ENCODE data around the gene SMARCB1. TPM values are rescaled to one million over a fixed set of nuclear protein-coding genes. Genes with fewer than 3 reads are reported as not detected.

Gene SMARCB1
- total and polyA plus RNA-seq, 2 of the 4 experiments (the other 2 are of a cell fraction): 110 to 159 TPM

- Histone ChIP-seq H3K27ac (ENCODE audit: insufficient read depth, low read length) (no peak overlapping the region), H3K4me1 (ENCODE audit: control insufficient read depth, insufficient read depth, low read length) (peaks cover 23% of the 10 kb centered on the region; the same call in 1 of the 2 replicates), H2BK15ac (ENCODE audit: low read depth, low read length) (no peak overlapping the region), H4K20me1 (ENCODE audit: insufficient read depth, low read length) (no peaks in the 10 kb centered on the region), H2BK120ac (ENCODE audit: low read depth, low read length) (no peak overlapping the region), H2AK5ac (ENCODE audit: low read depth, low read length) (peak overlapping the region; percentile 58; the same call in 1 of the 2 replicates), H4K8ac (ENCODE audit: low read depth in 2 of 2, low read length in 2 of 2) (no peak overlapping the region), H3K56ac (ENCODE audit: extremely low read depth, insufficient read depth, low read length) (no peak overlapping the region), H3K27me3 (ENCODE audit: control insufficient read depth, insufficient read depth, low read length) (no peaks in the 10 kb centered on the region), H3K9me3 (ENCODE audit: control insufficient read depth, insufficient read depth, low read length) (no peaks in the 10 kb centered on the region), H3K4me3 (ENCODE audit: insufficient read depth, low read depth, low read length) (no peak overlapping the region), H2BK20ac (ENCODE audit: low read depth, low read length) (no peak overlapping the region), H3K4ac (ENCODE audit: low read depth, low read length) (peak overlapping the region; percentile 40; the same call in 1 of the 2 replicates), H3K79me1 (ENCODE audit: low read depth in 1 of 2, low read length in 2 of 2) (peaks cover 0 to 7% of the 10 kb centered on the region in 2 experiments; a peak in 1 of 4 replicates), H2BK5ac (ENCODE audit: low read depth, low read length, poor library complexity, severe bottlenecking) (no peak overlapping the region), H3K4me2 (ENCODE audit: low read depth, low read length) (no peak overlapping the region), H3K9me1 (ENCODE audit: insufficient read depth, low read length) (peaks cover 12% of the 10 kb centered on the region), H4K5ac (ENCODE audit: low read depth, low read length) (no peak overlapping the region), H3K18ac (ENCODE audit: low read depth, low read length) (no peak overlapping the region), H3K9ac (ENCODE audit: low read depth, low read length) (no peak overlapping the region), H4K91ac (ENCODE audit: insufficient read depth, low read depth, low read length) (no peak overlapping the region), H3K23ac (ENCODE audit: low read depth, low read length) (no peak overlapping the region), H3K36me3 (ENCODE audit: control insufficient read depth, insufficient read depth, low read length) (no peaks in the 10 kb centered on the region), H3K14ac (replicated peaks; ENCODE audit: low read depth, low read length) (no peak overlapping the region), H2AFZ (replicated peaks; ENCODE audit: low read length, poor library complexity) (no peak overlapping the region), H2AK9ac (replicated peaks; ENCODE audit: low read depth, low read length, poor library complexity) (peak overlapping the region; percentile 77)
- dilution Hi-C loops (cut with HindIII; ENCODE audit: low sequenced_read_pairs, unreplicated experiment) (no loop called here), in situ Hi-C loops (cut with MboI; ENCODE audit: low sequenced_read_pairs) (no loop called here), intact Hi-C loops (cut with micrococcal nuclease) (loop anchor here (10.0 kb wide), 1 partner anchor 179 kb away; no protein-coding TSS in a partner anchor)
- POLR2A ChIA-PET (ENCODE audit: unreplicated experiment): no interaction called here
- DNase-seq: no peak
- TF ChIP-seq SMC3 (IDR thresholded peaks at IDR 0.05; ENCODE audit: low read depth, low read length) (no peak), CEBPB (IDR thresholded peaks at IDR 0.05; ENCODE audit: low read depth, low read length) (no peak), MAFK (IDR thresholded peaks at IDR 0.05; ENCODE audit: low read depth, low read length) (no peak), BHLHE40 (IDR thresholded peaks at IDR 0.05; ENCODE audit: low read depth, low read length) (no peak)
- 64% methylated on average over 2 of the region's 3 CpGs; no CpG with 5 or more reads in 1 of the 2 experiments for WGBS, 2 experiments (ENCODE audit: extremely low coverage in 2 of 2, insufficient read length in 1 of 2)
- CTCF ChIA-PET: no interaction called here
- no TSS peak for BruUV-seq (replicated peaks)
- no peak for ATAC-seq (ENCODE audit: low read depth)
Observed at GRCh38 chr22:23775779-23776375, 10.9 kb upstream of the SMARCB1 start.
